Cardiac muscle cell (in vitro differentiated cells and primary cell): Measurements from ENCODE around the gene KLHL8. TPM values are rescaled to one million over a fixed set of nuclear protein-coding genes. Genes with fewer than 3 reads are reported as not detected.
A peak's percentile ranks its signal among the peaks of the same experiment; 100 is the strongest.

Experiments used
- DNase-seq, 2 donors: peaks; one replicate each; pipeline versions ENCODE4 v3.0.0 to v3.0.0-alpha.2; 2010 to 2017; ENCODE audit warnings: low read depth in 1 of 2, low spot score in 1 of 2
- H3K27ac ChIP-seq: fragments of 200-600 bp; sonication (generic); 2 replicates; pipeline ENCODE4 v1.5.1; 2016
- H3K27me3 ChIP-seq: fragments of 200-600 bp; sonication (generic); 2 replicates; pipeline ENCODE4 v1.6.0; 2016; ENCODE audit warnings: control low read depth
- H3K36me3 ChIP-seq: fragments of 200-600 bp; sonication (generic); 2 replicates; pipeline ENCODE4 v1.5.1; 2016; ENCODE audit warnings: control low read depth
- H3K4me1 ChIP-seq: fragments of 200-600 bp; sonication (generic); 2 replicates; pipeline ENCODE4 v1.8.1; 2017; ENCODE audit warnings: low read depth, mild to moderate bottlenecking, mixed run types
- H3K4me3 ChIP-seq: fragments of 200-600 bp; sonication (generic); 2 replicates; pipeline ENCODE4 v1.5.1; 2016; ENCODE audit warnings: mild to moderate bottlenecking
- H3K9me3 ChIP-seq: fragments of 200-600 bp; sonication (generic); 2 replicates; pipeline ENCODE4 v1.5.1; 2017; ENCODE audit warnings: low read depth, mild to moderate bottlenecking, control low read depth
- polyA plus RNA-seq: library from polyadenylated mRNA; unstranded; fragments of >200 nt; fragmentation: Nextera tagmentation; extraction: Ambion mirVana; gene quantifications from 2 replicates; pipeline ENCODE4 v1.2.1, GENCODE V29; 2016
- total RNA-seq: library from RNA; depleted of rRNA; stranded (reverse); fragments of >200 nt; gene quantifications from 2 replicates; pipeline ENCODE4 v1.2.3, GENCODE V29; 2016
- TF ChIP-seq, protein P1 (sequence below): IDR thresholded peaks from 2 replicates; pipeline ENCODE4 v1.5.1; 2012; ENCODE audit warnings: low read depth, mild to moderate bottlenecking, low read length

Gene KLHL8
- total and polyA plus RNA-seq, 2 experiments from 2014 or later, result 5.4 to 8.0 TPM

DNA sequence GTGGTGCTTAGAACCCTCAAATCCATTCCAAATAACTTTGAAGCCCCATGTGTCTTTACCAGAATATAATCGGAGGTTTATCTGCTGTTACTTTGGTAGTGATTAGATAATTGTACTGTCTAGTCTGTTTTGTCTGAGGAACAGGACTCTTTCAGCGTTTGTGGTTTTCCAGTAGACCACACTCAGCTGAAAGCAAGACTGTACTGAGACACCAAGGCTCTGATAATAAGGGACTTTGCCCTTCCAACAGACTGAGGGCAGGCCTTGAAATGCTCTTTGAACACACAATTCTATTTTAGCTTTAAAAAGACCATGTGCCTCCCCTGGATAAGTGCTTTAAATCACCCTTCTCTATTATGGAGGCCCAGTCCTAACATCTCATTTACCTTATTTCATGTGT, 76.1 kb downstream of the KLHL8 start:
- DNase-seq, result peak in 1 of 2 donors; percentile 44
- H3K4me3 ChIP-seq, result no peak overlapping the region
- H3K9me3 ChIP-seq, result no peaks in the 10 kb centered on the region
- H3K27me3 ChIP-seq, result no peaks in the 10 kb centered on the region
- TF ChIP-seq, protein P1, sequence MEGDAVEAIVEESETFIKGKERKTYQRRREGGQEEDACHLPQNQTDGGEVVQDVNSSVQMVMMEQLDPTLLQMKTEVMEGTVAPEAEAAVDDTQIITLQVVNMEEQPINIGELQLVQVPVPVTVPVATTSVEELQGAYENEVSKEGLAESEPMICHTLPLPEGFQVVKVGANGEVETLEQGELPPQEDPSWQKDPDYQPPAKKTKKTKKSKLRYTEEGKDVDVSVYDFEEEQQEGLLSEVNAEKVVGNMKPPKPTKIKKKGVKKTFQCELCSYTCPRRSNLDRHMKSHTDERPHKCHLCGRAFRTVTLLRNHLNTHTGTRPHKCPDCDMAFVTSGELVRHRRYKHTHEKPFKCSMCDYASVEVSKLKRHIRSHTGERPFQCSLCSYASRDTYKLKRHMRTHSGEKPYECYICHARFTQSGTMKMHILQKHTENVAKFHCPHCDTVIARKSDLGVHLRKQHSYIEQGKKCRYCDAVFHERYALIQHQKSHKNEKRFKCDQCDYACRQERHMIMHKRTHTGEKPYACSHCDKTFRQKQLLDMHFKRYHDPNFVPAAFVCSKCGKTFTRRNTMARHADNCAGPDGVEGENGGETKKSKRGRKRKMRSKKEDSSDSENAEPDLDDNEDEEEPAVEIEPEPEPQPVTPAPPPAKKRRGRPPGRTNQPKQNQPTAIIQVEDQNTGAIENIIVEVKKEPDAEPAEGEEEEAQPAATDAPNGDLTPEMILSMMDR, result no peak
- H3K27ac ChIP-seq, result peak overlapping the region; percentile 79
- H3K36me3 ChIP-seq, result peaks cover 3% of the 10 kb centered on the region
- no peaks in the 10 kb centered on the region for H3K4me1 ChIP-seq

- Histone ChIP-seq H3K36me3 (peaks cover 6% of the 10 kb centered on the region), H3K9me3 (no peaks in the 10 kb centered on the region), H3K27ac (no peak overlapping the region), H3K4me1 (no peaks in the 10 kb centered on the region), H3K4me3 (no peak overlapping the region), H3K27me3 (no peaks in the 10 kb centered on the region)
- DNase-seq, result no peak
- TF ChIP-seq, protein P1, result no peak
Measured at GRCh38 chr4:87141428-87141827, 79.0 kb downstream of the KLHL8 start.

- peak overlapping the region; percentile 71 for H3K27ac ChIP-seq
- H3K36me3 ChIP-seq, result peaks cover 26% of the 10 kb centered on the region
Measured at GRCh38 chr4:87134122-87134521, 86.3 kb downstream of the KLHL8 start.

GRCh38 chr4:87133183-87133582, 87.2 kb downstream of the KLHL8 start:
- Histone ChIP-seq H3K27me3 (no peaks in the 10 kb centered on the region), H3K36me3 (peaks cover 36% of the 10 kb centered on the region), H3K27ac (peak overlapping the region; percentile 71), H3K4me3 (no peak overlapping the region), H3K4me1 (peaks cover 34% of the 10 kb centered on the region), H3K9me3 (no peaks in the 10 kb centered on the region)
- TF ChIP-seq, protein P1, result no peak
- peak in 1 of 2 donors; percentile 18 for DNase-seq

More at GRCh38 chr4:87134122-87134521, 86.3 kb downstream of the KLHL8 start:
- Histone ChIP-seq H3K9me3 (no peaks in the 10 kb centered on the region), H3K27me3 (no peaks in the 10 kb centered on the region), H3K4me1 (peaks cover 34% of the 10 kb centered on the region), H3K4me3 (no peak overlapping the region)
- TF ChIP-seq, protein P1, result no peak
- no peak for DNase-seq

DNA sequence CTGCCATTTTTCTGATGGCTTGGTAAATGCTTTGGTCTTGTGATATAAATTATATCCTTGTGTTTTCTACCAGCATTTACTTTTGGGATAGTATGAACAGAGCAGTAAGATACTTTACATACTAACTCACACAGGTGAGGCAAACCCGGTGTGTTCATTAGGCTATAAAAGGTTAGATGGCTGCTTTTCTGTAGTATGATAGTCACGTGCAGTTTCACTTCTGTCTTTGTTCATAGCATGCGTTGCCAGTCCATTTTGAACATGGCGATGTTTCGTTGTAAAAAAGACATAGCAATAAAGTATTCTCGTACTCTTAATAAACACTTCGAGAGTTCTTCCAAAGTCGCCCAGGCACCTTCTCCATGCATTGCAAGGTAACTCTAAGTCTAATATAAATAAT, 88.4 kb downstream of the KLHL8 start:
- H3K4me1 ChIP-seq, result peaks cover 34% of the 10 kb centered on the region
- no peaks in the 10 kb centered on the region for H3K9me3 ChIP-seq
- peaks cover 45% of the 10 kb centered on the region for H3K36me3 ChIP-seq
- TF ChIP-seq, protein P1, result no peak
- H3K4me3 ChIP-seq, result no peak overlapping the region
- H3K27ac ChIP-seq, result peak overlapping the region; percentile 20
- H3K27me3 ChIP-seq, result no peaks in the 10 kb centered on the region
- no peak for DNase-seq
